NCI-H69 (cell line): ENCODE measurements around the gene POU3F1.

ENCODE experiments used
- DNase-seq: peaks from one replicate; lab custom pipeline; 2025; lab: John Stamatoyannopoulos, UW

POU3F1 gene

GRCh38 chr1:38004284-38005108 lies 42.1 kb downstream of the POU3F1 start:
- no peak for DNase-seq

DNA sequence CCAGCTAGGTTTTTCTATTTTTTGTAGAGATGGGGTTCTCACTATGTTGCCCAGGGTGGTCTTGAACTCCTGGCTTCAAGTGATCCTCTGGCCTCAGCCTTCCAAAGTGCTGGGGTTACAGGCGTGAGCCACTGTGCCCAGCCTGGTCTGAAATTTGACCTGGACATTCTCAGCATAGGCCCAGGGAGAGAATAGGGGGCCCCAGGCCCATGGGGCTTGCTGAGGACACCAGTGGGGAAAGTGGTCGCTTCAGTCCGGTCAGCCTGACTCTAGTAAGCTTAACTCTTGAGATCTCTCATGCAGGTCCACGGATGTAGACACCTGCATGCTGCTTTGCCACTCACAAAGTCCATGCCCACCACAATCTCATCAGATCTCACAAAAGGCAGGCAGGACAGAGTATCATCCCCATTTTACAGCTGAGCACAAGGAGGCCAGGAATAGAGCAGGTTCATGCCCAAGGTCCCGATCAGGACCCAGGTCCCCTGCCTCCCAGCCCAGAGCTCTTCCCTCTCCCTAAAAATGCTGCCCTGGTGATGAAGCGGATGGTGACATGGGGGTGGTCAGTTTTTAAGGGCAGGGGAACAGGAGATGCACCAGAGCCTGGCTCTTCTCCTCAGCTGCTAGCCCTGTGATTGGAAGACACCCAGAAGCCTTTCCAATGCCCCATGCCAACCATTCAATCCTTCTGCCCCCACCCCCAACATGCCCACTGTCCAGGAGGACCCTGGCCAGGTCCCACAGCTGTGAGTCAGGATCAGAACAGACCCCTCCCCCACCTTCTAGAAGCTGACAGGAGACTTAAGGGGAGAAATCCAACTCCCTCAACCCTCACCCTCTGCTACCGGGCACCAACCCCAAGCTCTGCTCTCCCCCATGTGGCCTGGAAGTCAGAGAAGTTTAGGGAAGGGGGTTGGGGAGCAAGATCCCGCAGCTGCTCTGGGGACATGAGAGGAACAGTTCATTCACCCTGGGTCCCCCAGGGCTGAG lies 43.0 kb downstream of the POU3F1 start:
- no peak for DNase-seq

DNA sequence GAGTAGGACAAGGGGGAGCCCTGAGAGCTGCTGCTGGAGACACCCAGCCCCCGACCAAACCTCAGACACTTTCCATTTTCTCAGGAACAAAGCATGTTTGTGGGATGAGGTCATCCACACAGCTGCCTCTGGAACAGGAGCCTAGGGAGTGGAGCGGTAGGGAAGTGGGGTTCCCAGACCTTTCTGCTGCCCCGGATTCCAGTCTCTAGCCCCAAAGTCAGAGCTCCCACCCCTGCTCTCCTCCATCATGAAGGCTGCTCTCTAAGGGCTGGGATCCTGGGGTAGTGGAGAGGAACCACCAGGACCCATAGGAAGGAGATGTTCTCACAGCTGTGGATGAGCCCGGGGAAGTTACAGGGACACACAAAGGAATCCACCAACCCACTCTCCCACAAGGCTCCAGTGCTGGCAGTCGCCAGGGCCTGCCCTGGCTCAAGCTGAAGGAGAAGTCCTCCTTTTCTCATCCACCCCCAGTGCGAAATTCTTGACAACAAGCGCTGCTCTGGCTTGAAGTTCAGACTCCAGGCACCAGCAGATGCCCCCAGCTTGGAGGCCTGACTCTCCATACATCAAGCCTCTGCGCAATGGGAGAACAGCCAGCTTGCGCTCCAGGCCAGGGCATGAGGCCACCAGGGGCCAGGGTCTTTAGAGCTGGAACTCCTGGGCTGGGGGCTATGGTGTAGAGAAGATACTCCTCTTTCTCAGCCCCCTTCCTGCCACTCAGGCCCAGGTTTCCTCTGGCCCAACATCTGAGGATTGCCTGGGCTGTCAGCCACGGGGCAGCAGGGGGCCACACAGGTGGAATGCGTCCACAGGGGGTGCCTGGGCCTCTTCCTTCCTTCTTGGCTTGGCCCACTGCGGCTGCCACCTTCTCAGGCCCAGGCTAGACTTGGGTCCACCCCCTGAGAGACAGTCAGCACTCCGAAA lies 45.8 kb downstream of the POU3F1 start:
- DNase-seq = no peak

DNA sequence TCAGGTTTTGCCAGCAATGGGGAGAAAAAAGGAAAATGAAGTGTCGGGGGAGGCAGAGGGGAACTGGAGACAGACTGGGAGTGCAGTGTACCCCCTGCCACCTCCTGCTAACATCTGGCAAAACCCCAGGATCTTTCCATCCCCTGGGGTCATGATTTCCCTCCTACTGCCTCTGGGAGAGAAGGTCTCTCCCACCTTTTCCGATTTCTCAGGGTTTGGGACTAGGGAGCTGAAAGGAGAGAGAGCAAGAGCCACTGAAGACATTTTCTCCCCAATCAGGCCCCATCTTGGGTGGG lies 46.4 kb downstream of the POU3F1 start:
- DNase-seq = no peak

DNA sequence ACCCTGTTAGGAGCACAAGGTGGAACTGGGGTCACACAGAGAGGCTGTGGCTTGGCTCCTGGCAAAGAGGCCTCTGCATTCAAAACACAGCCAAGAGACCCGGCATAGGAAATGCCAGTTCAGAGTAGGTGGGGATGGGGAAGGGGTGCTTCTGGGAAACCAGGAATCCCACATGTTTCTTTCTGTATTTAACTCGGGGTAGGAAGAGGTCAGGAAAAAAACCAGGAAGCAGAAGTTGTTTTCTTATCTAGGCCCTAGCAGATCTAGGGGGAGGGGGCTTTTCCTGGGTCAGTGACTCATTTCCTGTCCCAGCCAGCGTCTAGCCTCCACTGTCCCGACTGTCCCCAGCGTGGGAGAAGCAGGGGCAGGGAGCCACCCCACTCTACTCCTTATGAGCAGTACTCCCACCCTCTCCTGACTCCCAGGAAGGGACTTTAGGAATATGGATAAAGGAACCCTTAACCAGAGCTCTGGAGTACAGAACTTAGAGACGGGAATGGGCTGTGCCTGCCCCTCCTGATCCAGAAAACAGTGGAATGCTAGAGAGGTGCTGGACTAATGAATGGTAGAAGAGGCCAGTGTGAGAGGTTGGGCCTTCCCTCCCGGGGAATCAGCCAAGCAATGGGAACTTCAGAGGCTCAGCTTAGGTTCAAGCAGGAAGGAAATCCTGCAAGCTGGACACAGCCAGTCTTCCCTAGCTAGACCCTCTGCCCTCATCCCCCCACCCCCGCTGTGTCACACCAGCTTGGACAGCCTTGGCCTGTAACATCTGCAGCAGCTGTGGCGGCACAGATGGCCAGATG lies 47.0 kb downstream of the POU3F1 start:
- DNase-seq = peak; percentile 9

DNA sequence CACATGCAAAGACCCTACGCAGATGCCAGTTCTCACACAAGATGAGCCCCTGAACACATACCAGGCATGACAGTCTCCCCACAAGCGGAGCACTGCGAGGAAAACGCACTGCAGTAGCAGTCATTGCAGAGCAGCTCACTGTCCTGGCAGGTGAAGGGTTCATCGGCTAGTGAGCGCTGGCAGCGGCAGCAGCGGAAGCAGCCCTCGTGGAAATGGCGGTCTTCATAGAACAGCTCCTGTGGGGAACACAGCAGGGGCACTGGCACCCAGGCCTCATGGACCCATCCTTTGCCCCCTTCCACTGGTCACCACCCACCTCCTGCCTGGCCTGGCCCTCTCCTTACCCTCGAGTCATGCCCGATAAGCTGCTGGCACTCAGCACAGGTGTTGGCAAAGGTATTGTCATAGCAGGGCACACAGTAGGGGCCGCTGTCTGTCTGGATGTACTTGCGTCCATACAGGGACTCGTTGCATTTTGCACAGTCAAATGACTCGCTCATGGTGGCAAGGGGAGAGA lies 47.6 kb downstream of the POU3F1 start:
- no peak for DNase-seq

GRCh38 chr1:37998089-37998808 lies 48.3 kb downstream of the POU3F1 start:
- no peak for DNase-seq

DNA sequence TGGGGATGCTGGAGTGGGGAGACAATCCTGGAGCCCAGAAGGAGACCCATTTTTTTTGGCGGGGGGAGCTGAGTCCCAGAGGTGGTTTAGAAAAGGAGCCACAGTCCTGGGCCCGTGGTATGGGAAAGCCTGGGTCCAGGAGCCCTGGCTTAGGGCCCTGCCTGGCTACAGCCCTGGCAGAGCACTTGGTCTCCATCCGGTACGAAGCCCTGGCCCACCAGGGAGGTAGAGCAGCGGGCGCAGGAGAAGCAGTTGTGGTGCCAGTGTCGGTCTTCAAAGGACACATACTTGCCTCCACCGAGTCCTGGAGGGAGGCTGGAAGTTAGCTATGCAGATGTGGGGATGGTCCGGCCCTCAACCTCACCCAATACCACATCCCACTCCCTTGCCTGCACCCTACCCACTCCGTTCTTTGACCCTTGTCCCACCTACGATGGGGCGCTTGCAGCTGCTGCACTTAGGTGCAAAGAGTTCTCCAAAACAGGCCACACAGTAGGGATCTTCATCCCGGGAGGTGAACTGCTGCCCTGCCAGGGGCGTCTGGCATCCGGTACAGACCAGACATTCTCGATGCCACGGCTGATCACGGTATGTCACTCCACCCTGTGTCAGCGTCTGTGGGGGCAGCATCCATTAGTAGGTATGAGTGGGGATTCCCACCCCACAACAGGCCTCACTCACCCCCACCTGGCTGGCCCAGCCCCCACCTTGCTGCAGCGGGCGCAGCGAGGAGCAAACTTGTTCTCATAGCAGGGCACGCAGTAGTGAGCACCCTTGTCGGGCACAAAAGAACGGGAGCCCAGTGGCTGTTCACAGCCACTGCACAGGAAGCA lies 49.1 kb downstream of the POU3F1 start:
- DNase-seq = no peak

DNA sequence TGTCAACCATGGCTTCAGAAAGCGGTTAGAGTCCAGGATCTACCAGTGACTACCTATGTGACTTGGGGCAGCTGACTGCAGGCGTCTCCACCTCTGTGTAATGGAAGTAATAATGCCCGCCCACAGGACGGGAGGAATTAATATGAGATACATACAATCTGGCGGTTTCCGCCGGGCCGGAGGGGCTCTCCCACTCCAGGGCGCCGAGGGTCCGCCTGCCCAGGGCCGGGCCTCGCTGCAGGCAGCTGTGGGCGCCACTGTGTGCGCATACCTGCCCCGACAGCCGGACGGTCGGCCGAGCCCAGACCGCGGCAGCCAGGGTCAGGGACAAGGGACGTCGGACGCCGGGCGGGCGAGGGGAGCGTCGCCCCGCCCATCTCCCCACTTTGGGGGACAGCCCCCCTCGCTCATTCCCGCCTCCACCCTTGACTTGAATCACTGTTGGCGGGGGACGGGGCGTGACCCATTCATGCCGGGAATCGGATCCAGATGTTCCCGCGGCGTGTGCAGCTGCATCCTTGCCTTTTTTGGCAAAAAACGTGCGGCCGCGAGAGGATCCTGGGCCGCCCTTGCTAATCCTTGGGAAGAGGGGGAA lies 50.7 kb downstream of the POU3F1 start:
- DNase-seq = peak; percentile 56

DNA sequence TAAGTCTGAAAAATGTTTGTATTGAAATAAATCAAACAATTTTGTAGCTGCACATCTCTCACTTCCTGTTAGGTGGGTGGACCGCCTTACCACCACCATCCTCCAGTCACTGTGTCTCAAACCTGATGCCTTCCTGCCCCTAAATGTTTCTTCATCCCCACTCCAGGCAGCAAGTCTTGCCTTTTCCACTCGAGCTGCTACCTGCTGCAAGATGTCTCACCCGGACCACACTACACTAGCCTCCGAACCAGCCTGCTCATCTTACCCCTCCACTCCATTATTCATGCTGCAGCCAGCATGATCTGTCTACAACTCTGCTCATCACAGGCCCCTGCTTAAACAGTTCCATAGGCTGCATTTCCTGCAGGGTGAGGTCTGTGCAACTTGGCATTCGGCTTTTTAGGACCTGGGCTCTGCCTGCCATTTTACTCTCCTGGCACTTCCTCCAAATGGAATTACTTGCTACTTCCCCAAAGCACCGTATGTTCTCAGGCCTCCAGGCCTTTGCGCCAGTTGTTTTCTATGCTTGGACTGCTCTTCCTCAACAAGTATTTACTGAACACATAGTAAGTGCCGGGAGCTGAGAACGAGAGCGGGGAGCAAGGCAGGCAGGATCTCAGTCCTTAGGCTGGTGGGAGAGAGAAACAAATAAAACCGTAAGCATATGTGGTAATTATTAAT lies 51.6 kb downstream of the POU3F1 start:
- DNase-seq = no peak
